Chondrocyte (in vitro differentiated cells): Measurements from ENCODE around the gene ZNF574. TPM values are rescaled to one million over a fixed set of nuclear protein-coding genes. Genes with fewer than 3 reads are reported as not detected.
A peak's percentile ranks its signal among the peaks of the same experiment; 100 is the strongest.

Experiments
- DNase-seq: peaks from one replicate; pipeline ENCODE4 v3.0.0; 2021; ENCODE audit warnings: mixed read lengths, low spot score
- H3K27ac Mint-ChIP-seq: one replicate; pipeline ENCODE4 v1.8.0; 2021; ENCODE audit warnings: mild to moderate bottlenecking, moderate library complexity, mixed read lengths; ENCODE audit not compliant: unreplicated experiment
- H3K27me3 Mint-ChIP-seq: 2 replicates; pipeline ENCODE4 v1.8.0; 2021; ENCODE audit warnings: low read depth, mixed read lengths
- H3K36me3 Mint-ChIP-seq: 2 replicates; pipeline ENCODE4 v1.8.0; 2021; ENCODE audit warnings: low read depth, mixed read lengths
- H3K4me1 Mint-ChIP-seq: 2 replicates; pipeline ENCODE4 v1.8.0; 2021; ENCODE audit warnings: low read depth, mild to moderate bottlenecking, mixed read lengths
- H3K4me3 Mint-ChIP-seq: one replicate; pipeline ENCODE4 v1.8.0; 2021; ENCODE audit warnings: mild to moderate bottlenecking, moderate library complexity, mixed read lengths; ENCODE audit not compliant: unreplicated experiment
- H3K9me3 Mint-ChIP-seq: 2 replicates; pipeline ENCODE4 v1.8.0; 2021; ENCODE audit warnings: low read depth, mixed read lengths
- total RNA-seq: library from RNA; stranded (reverse); gene quantifications from 3 replicates; pipeline ENCODE4 v1.2.1, GENCODE V29; 2021
- TF ChIP-seq, protein P1 (sequence below): fragments of 200-600 bp; sonication (generic); IDR thresholded peaks from 2 replicates; pipeline ENCODE4 v1.5.0; 2021; ENCODE audit warnings: antibody characterized with exemption, mild to moderate bottlenecking, moderate library complexity

The ZNF574 gene
- total RNA-seq, 1 donor from 2014 or later: 13.0 TPM

GRCh38 chr19:42113641-42114348, 37.8 kb downstream of the ZNF574 start:
- no peaks in the 10 kb centered on the region for H3K27me3 Mint-ChIP-seq
- TF ChIP-seq, protein P1, sequence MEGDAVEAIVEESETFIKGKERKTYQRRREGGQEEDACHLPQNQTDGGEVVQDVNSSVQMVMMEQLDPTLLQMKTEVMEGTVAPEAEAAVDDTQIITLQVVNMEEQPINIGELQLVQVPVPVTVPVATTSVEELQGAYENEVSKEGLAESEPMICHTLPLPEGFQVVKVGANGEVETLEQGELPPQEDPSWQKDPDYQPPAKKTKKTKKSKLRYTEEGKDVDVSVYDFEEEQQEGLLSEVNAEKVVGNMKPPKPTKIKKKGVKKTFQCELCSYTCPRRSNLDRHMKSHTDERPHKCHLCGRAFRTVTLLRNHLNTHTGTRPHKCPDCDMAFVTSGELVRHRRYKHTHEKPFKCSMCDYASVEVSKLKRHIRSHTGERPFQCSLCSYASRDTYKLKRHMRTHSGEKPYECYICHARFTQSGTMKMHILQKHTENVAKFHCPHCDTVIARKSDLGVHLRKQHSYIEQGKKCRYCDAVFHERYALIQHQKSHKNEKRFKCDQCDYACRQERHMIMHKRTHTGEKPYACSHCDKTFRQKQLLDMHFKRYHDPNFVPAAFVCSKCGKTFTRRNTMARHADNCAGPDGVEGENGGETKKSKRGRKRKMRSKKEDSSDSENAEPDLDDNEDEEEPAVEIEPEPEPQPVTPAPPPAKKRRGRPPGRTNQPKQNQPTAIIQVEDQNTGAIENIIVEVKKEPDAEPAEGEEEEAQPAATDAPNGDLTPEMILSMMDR: peak; percentile 73
- no peak for DNase-seq
- no peaks in the 10 kb centered on the region for H3K9me3 Mint-ChIP-seq
- H3K36me3 Mint-ChIP-seq: no peaks in the 10 kb centered on the region
- peaks cover 47% of the 10 kb centered on the region for H3K4me1 Mint-ChIP-seq
- peak overlapping the region; percentile 95 for H3K27ac Mint-ChIP-seq
- peak overlapping the region; percentile 43 for H3K4me3 Mint-ChIP-seq

DNA sequence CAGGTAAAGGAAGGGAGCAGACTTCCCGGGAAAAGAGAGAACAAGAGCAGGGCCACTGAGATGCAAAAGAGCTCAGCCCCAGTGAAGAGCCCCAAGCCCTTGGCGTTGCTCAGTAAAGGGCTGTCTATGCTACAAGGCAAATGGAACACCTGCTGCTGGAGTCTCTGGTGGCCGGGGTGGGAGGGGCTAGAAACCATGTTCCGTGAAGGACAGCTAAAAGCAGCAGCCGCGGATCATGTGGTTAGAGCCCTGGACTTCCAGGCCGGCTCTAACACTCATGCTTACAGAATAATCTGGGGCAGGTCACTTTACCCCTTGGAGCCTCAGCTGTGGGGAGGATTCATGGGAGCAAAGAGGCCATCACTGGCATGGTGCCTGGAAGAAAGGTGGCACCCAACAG, 38.4 kb downstream of the ZNF574 start:
- DNase-seq: no peak
- no peaks in the 10 kb centered on the region for H3K9me3 Mint-ChIP-seq
- H3K4me1 Mint-ChIP-seq: peaks cover 47% of the 10 kb centered on the region
- no peaks in the 10 kb centered on the region for H3K36me3 Mint-ChIP-seq
- H3K4me3 Mint-ChIP-seq: no peak overlapping the region
- TF ChIP-seq, protein P1: no peak
- H3K27ac Mint-ChIP-seq: peak overlapping the region; percentile 95
- H3K27me3 Mint-ChIP-seq: no peaks in the 10 kb centered on the region

DNA sequence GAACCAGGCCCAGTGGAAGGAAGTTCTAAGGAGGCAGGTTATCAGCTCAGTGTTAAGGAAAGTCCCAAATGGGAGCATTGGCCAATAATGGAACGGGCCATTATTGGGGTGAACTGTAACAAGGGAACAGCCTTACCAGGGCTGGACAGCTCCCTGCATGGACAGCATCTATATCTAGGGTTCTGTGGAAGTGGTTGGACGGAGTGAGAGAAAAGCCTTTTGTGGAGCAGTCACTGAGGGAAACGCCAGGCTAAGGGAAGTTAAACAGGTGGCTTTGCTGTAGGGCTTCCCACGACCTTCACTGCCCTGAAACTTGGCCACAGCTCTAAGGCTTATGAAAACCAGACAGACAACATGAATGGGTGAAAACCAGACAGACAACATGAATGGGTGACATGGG, 39.3 kb downstream of the ZNF574 start:
- no peak for DNase-seq
- Mint-ChIP-seq H3K27ac (peak overlapping the region; percentile 12), H3K36me3 (no peaks in the 10 kb centered on the region), H3K4me3 (no peak overlapping the region), H3K27me3 (no peaks in the 10 kb centered on the region), H3K9me3 (no peaks in the 10 kb centered on the region), H3K4me1 (peaks cover 47% of the 10 kb centered on the region)
- TF ChIP-seq, protein P1: no peak

GRCh38 chr19:42115705-42116104, 39.7 kb downstream of the ZNF574 start:
- Mint-ChIP-seq H3K36me3 (no peaks in the 10 kb centered on the region), H3K27me3 (no peaks in the 10 kb centered on the region), H3K4me1 (peaks cover 48% of the 10 kb centered on the region), H3K4me3 (no peak overlapping the region), H3K27ac (no peak overlapping the region), H3K9me3 (no peaks in the 10 kb centered on the region)
- TF ChIP-seq, protein P1: no peak
- DNase-seq: no peak

GRCh38 chr19:42116308-42117075, 40.5 kb downstream of the ZNF574 start:
- Mint-ChIP-seq H3K4me3 (no peak overlapping the region), H3K4me1 (peaks cover 50% of the 10 kb centered on the region), H3K9me3 (no peaks in the 10 kb centered on the region), H3K36me3 (no peaks in the 10 kb centered on the region), H3K27me3 (no peaks in the 10 kb centered on the region), H3K27ac (no peak overlapping the region)
- TF ChIP-seq, protein P1: no peak
- DNase-seq: no peak
